Amniotic epithelial cell (primary cell): ENCODE measurements around the gene DPP10.
"Not testable (repeated sequence)": the region's sequence is repeated elsewhere in the genome, so short reads cannot be mapped to it uniquely, and the experiment has no call there.

Experiments used
- DNase-seq: peaks from one replicate; pipeline ENCODE4 v3.0.0-alpha.2; 2010; ENCODE audit warnings: low read depth

Gene DPP10

DNA sequence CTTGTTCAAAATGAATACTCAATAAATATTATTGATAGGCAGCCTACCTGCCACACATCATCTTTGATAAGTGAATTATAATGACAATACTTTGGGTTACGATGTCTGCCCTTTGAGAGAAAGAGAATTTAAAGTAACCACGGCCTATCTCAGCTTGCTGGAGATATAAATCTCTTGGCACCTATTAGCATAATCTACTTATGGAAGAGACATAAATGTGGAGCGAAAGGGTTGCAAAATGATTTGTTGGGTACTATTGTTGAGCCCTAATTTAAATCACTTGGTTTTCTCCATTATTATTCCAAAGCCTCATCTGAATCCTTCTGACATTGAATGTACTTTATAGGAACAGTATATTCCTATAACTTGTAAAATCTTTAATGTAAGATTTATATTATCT lies 520.1 kb downstream of the DPP10 start:
- DNase-seq = no peak

GRCh38 chr2:114968748-114969400 lies 526.4 kb downstream of the DPP10 start:
- no peak for DNase-seq

GRCh38 chr2:115004321-115004720 lies 561.9 kb downstream of the DPP10 start:
- not testable (repeated sequence) for DNase-seq

GRCh38 chr2:115011721-115012120 lies 569.3 kb downstream of the DPP10 start:
- no peak for DNase-seq

DNA sequence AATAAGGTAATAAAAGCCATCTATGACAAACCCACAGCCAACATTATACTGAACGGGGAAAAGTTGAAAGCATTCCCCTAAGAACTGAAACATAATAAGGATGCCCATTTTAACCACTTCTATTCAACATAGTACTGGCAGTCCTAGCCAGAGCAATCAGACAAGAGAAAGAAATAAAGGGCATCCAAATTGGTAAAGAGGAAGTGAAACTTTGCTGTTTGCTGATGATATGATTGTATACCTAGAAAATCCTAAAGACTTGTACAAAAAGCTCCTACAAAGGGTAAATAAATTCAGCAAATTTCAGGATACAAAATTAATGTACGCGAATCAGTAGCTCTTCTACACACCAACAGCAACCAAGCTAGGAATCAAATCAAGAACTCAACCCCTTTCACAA lies 579.6 kb downstream of the DPP10 start:
- DNase-seq = not testable (repeated sequence)

GRCh38 chr2:115034801-115035200 lies 592.4 kb downstream of the DPP10 start:
- no peak for DNase-seq

DNA sequence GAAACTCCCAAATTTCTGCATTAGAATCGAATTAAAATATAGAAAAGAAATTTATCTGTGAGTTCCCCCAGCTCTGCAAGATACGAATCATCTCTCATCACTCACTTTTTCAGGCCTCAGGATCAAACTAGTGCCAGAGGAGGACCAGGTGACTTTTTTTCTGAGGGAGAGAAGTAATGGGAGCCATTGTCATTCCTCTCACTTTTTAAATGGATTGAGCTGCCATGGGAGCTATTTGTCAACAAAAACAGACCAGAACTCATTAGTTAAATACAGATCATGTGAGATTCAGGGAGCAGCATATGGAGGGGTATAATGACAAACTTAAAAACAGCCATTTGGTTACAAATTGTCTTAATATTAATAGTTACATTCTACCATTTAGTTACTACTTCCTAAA lies 594.4 kb downstream of the DPP10 start:
- DNase-seq = no peak

DNA sequence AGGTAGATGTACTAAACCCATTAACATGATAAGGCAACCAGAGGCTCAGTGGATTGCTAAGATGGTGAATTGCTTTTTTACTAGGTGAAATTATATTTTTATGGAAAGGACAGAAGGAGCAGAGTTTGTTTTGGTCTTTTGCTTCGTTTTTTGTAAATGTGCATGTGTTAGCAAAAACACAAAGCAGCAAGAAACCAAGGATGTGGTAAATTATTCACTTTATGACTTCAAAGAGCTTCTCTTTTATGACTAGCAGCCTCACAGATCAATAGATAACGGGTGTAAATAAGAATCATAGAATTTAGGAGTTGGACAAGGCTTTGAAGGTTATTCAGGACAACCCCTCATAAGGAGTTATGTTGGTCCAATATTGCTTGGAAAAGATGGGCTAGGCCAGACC lies 615.0 kb downstream of the DPP10 start:
- DNase-seq = no peak

DNA sequence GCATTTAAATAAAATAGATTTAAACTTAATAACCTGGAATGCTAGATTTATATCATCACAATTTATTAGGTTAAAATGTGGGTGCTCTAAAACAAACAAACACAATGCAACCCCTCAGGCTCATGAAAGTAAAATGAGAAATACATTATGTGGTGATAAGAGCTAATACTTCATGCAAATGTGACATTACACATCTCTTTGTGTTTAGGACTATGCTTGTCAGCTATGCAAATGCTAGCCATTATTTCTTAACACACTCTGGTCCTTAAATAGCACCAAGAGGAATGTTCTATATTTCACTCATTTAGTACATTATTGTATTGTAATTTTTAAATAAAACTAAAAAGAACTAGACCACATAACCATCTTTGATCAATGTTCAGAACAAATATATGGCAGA lies 627.6 kb downstream of the DPP10 start:
- DNase-seq = no peak

GRCh38 chr2:115071534-115071933 lies 629.1 kb downstream of the DPP10 start:
- DNase-seq = no peak

GRCh38 chr2:115075800-115076199 lies 633.4 kb downstream of the DPP10 start:
- no peak for DNase-seq

DNA sequence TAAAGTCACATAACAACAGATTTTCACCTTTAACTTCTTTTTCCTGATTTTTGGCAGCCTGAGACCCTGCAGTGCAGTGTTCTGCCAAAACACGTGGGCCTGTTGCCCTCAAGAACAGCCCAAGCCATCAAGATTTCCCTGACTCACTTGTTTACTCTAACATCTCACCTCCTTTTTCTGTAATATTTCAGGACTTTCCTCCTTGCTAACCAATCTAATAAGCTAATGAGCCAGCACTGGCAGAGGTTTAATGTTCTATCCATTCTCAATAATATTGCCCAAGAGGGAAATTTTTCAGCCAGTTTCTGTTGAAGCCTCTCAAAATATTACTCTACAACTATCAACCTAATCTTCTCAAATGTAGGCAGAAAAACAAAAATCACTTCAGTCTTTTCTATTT lies 635.2 kb downstream of the DPP10 start:
- DNase-seq = no peak

DNA sequence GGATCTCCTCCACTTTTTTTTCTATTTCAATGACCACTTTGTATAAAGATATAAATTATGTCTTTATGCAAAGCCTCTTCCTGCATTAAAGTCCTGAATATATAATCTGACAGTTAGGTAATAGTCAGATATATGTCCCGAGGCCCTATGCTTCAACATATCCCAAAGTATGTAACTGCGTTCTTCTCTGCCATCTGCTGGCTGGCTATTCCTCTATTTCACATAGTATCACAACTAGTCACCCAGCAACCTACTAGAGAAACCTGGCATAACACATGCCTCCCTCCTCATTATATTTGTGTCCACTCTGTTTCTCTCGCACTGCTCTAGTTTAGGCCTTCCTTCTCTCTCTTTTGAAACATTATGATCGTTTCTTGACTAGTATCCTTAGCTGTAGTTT lies 640.8 kb downstream of the DPP10 start:
- DNase-seq = no peak

GRCh38 chr2:115083711-115084110 lies 641.3 kb downstream of the DPP10 start:
- DNase-seq = no peak

DNA sequence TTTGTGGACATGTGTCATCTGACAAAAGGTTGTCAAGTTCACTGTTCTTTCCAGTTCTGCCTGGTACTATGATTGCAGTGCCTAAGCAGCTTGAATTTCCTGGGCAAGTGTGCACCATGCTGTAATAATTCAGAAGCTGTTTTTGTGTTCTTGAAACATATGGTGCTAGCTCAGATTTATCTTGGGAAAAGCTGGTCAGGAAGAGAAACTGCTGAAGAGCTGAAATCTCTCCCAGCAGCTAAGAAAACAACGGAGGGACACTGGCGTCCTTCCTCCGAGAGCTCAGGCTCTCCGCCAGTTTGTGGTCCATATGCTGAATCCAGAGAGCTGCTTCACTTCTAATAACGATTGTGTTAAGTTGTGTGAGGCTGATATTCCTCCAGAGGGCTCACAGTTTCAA lies 642.0 kb downstream of the DPP10 start:
- DNase-seq = no peak

- not testable (repeated sequence) for DNase-seq
Observed at GRCh38 chr2:115086051-115086620, 643.7 kb downstream of the DPP10 start.

- no peak for DNase-seq
Observed at GRCh38 chr2:115094441-115094840, 652.0 kb downstream of the DPP10 start.

DNA sequence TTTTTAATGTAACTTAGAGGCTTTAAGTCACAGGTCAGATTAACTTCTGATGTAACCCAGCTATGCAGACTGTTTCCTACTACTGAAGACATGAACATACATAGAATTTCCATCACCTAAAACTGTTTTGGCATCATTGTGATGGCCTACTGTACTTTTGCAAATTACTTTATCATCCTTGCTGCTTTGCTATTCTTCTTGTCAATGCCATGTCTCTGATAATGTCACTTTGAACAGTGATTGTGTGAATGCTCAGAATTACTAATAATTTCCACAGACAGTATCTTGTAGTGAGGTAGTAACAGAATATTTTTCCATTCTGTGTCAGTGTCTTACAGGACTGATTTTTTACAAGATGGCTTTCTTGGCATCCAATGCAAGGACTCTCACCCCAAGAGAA lies 663.5 kb downstream of the DPP10 start:
- no peak for DNase-seq

- no peak for DNase-seq
Observed at GRCh38 chr2:115115135-115115534, 672.7 kb downstream of the DPP10 start.

DNA sequence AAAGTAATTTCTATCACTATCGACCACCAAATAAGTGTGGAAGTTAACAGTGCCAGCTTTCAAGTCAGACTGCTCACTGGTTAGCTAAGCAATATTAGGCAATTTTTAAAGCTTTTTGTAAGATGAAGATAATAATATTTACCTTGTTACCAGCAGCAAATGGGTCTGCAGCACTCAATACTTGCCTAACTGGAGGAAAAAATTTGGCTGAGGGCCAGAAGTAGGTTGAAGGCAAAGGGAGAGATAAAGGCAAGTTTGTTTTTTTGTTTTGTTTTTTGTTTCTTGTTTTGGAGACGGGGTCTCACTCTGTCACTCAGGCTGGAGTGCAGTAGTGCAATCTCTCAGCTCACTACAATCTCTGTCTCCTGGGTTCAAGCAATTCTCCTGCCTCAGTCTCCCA lies 675.9 kb downstream of the DPP10 start:
- DNase-seq = no peak

- no peak for DNase-seq
Observed at GRCh38 chr2:115119086-115119485, 676.6 kb downstream of the DPP10 start.

GRCh38 chr2:115122701-115123100 lies 680.3 kb downstream of the DPP10 start:
- DNase-seq = no peak

DNA sequence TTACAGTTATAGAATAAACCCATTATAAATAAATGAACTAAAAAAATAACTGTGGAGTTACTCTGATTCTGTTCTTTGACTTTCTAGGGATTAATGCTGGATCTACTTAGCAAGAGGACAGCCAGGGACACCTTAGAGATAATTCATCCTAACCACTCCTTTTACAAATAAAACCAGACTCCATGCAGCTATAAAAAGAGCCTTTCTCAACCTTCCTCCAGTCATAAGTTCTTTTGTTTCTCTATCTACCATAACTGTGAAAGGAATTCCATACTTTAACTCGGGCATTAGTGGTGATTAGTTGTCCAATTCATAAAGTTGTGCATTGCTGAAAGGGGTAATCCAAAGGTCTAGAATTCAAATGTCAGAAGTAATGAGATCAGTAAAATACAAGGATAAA lies 682.4 kb downstream of the DPP10 start:
- no peak for DNase-seq

DNA sequence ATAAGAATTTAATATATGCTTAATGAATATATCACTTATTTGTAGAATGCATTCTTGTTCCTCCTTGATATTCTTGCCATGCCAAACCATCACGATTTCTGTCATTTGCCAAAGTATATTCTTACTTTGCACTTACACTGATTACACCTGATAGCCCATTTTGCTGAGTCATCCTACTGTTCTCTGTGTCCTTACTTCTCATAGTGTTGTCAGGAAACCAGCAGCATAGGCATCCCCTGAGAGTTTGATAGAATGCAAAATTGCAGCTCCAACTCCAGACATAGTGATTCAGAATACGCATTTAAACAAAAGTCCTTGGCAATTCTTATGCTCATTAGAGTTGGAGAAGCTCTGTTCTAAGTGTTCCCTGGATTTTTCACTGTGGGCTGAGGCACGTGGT lies 687.1 kb downstream of the DPP10 start:
- DNase-seq = no peak
